WTC11 (cell line): ENCODE data around the gene CDH2. TPM values are rescaled to one million over a fixed set of nuclear protein-coding genes. Genes with fewer than 3 reads are reported as not detected.

ENCODE experiments used
- ATAC-seq: fragments of 200-7000 bp; cut with Tn5 transposase; 2 replicates; pipeline ENCODE4 v1.10.0; 2021; ENCODE audit warnings: mild to moderate bottlenecking, moderate library complexity
- CTCF ChIA-PET: fragments of 300-600 bp; sonication (Branson Sonifier 250); formaldehyde crosslinking; loops from one replicate; lab custom pipeline; 2021; ENCODE audit warnings: antibody characterized with exemption; lab: Charles Lee
- POLR2A ChIA-PET: fragments of 350-600 bp; sonication (Branson Sonifier 250); formaldehyde crosslinking; loops from one replicate; lab custom pipeline; 2021; ENCODE audit warnings: antibody characterized with exemption; lab: Charles Lee
- DNase-seq: peaks from one replicate; pipeline ENCODE4 v3.0.0; 2021; ENCODE audit warnings: low spot score
- H3K27ac Mint-ChIP-seq: 2 replicates; pipeline ENCODE4 v1.8.0; 2021; ENCODE audit warnings: mixed read lengths
- H3K27me3 Mint-ChIP-seq: 2 replicates; pipeline ENCODE4 v1.8.0; 2021; ENCODE audit warnings: low read depth, mild to moderate bottlenecking, moderate library complexity, mixed read lengths
- H3K36me3 Mint-ChIP-seq: 2 replicates; pipeline ENCODE4 v1.8.0; 2021; ENCODE audit warnings: mixed read lengths
- H3K4me1 Mint-ChIP-seq: 2 replicates; pipeline ENCODE4 v1.8.0; 2022; ENCODE audit warnings: mixed read lengths
- H3K4me3 Mint-ChIP-seq: 2 replicates; pipeline ENCODE4 v1.8.0; 2021; ENCODE audit warnings: mild to moderate bottlenecking, moderate library complexity, mixed read lengths
- H3K9me3 Mint-ChIP-seq: 2 replicates; pipeline ENCODE4 v1.8.0; 2021; ENCODE audit warnings: mixed read lengths
- AFF4 ChIP-seq: sonication (generic); formaldehyde crosslinking; IDR thresholded peaks from 2 replicates; pipeline ENCODE4 v1.8.1; 2023; ENCODE audit warnings: mild to moderate bottlenecking, missing genetic modification reagents, borderline replicate concordance
- AR ChIP-seq: fragments of 250-450 bp; sonication (Bioruptor Pico); IDR thresholded peaks from 2 replicates; pipeline ENCODE4 v1.9.0; 2021; ENCODE audit warnings: mild to moderate bottlenecking
- CBFB ChIP-seq: sonication (generic); formaldehyde crosslinking; IDR thresholded peaks from 2 replicates; pipeline ENCODE4 v1.8.1; 2022; ENCODE audit warnings: mild to moderate bottlenecking, low read depth, missing genetic modification reagents
- CTCF ChIP-seq: fragments of 200-600 bp; IDR thresholded peaks from 2 replicates; pipeline ENCODE4 v1.8.0; 2022; ENCODE audit warnings: antibody characterized with exemption
- FOXP4 ChIP-seq: sonication (generic); formaldehyde crosslinking; IDR thresholded peaks from 2 replicates; pipeline ENCODE4 v1.8.0; 2022; ENCODE audit warnings: mild to moderate bottlenecking, missing genetic modification reagents
- JUN ChIP-seq: sonication (generic); formaldehyde crosslinking; IDR thresholded peaks from 2 replicates; pipeline ENCODE4 v1.8.0; 2023; ENCODE audit warnings: mild to moderate bottlenecking, missing genetic modification reagents
- PRDM15 ChIP-seq: sonication (generic); formaldehyde crosslinking; IDR thresholded peaks from 2 replicates; pipeline ENCODE4 v1.8.0; 2022; ENCODE audit warnings: missing genetic modification reagents
- RORB ChIP-seq: fragments of 250-450 bp; sonication (Bioruptor Pico); IDR thresholded peaks from 2 replicates; pipeline ENCODE4 v1.9.0; 2021; ENCODE audit warnings: mild to moderate bottlenecking
- TEAD1 ChIP-seq: sonication (generic); formaldehyde crosslinking; IDR thresholded peaks from 2 replicates; pipeline ENCODE4 v1.8.0; 2022; ENCODE audit warnings: mild to moderate bottlenecking, missing genetic modification reagents
- USF2 ChIP-seq: sonication (generic); formaldehyde crosslinking; IDR thresholded peaks from 2 replicates; pipeline ENCODE4 v1.8.1; 2023; ENCODE audit warnings: mild to moderate bottlenecking, missing genetic modification reagents, moderate library complexity
- ZBTB43 ChIP-seq: sonication (generic); formaldehyde crosslinking; IDR thresholded peaks from 2 replicates; pipeline ENCODE4 v1.8.1; 2023; ENCODE audit warnings: mild to moderate bottlenecking, missing genetic modification reagents
- ZNF232 ChIP-seq: sonication (generic); formaldehyde crosslinking; IDR thresholded peaks from 2 replicates; pipeline ENCODE4 v1.8.0; 2022; ENCODE audit warnings: mild to moderate bottlenecking, missing genetic modification reagents
- ZNF263 ChIP-seq: sonication (generic); formaldehyde crosslinking; IDR thresholded peaks from 2 replicates; pipeline ENCODE4 v1.8.1; 2022; ENCODE audit warnings: low read depth, mild to moderate bottlenecking, moderate library complexity, missing genetic modification reagents
- ZSCAN18 ChIP-seq: fragments of 250-450 bp; sonication (Bioruptor Pico); IDR thresholded peaks from 2 replicates; pipeline ENCODE4 v2.1.2; 2022; ENCODE audit warnings: mild to moderate bottlenecking, moderate library complexity
- total RNA-seq: library from RNA; stranded (reverse); gene quantifications from 3 replicates; pipeline ENCODE4 v1.2.3, GENCODE V29; 2021

CDH2 gene
- total RNA-seq, 1 experiment from 2014 or later, result 17.3 TPM

- H3K27me3 Mint-ChIP-seq, result no peaks in the 10 kb centered on the region
- H3K27ac Mint-ChIP-seq, result no peak overlapping the region
- no peak for ATAC-seq
- no peak overlapping the region for H3K4me3 Mint-ChIP-seq
- peaks cover 20% of the 10 kb centered on the region for H3K4me1 Mint-ChIP-seq
- TF ChIP-seq CTCF, result no peak
- TF ChIP-seq PRDM15, result no peak
- no peak for TF ChIP-seq TEAD1
- TF ChIP-seq AR (CRISPR knock-in tag), result no peak
- no peak for TF ChIP-seq AFF4 (CRISPR knock-in tag)
- no peak for TF ChIP-seq ZBTB43 (CRISPR knock-in tag)
- no peak for TF ChIP-seq FOXP4 (CRISPR knock-in tag)
- no peak for TF ChIP-seq JUN (CRISPR knock-in tag)
- TF ChIP-seq RORB (CRISPR knock-in tag), result no peak
- TF ChIP-seq USF2, result no peak
- no peak for TF ChIP-seq CBFB (CRISPR knock-in tag)
- no peak for TF ChIP-seq ZSCAN18 (CRISPR knock-in tag)
- no peak for TF ChIP-seq ZNF263 (CRISPR knock-in tag)
- TF ChIP-seq ZNF232 (CRISPR knock-in tag), result no peak
- POLR2A ChIA-PET, result no interaction called here
- H3K9me3 Mint-ChIP-seq, result no peaks in the 10 kb centered on the region
- DNase-seq, result no peak
- no peaks in the 10 kb centered on the region for H3K36me3 Mint-ChIP-seq
- CTCF ChIA-PET, result no interaction called here
Observed at GRCh38 chr18:27983780-27984179, 193.2 kb downstream of the CDH2 start.
